ENCODE results near the gene FCHO2. TPM values are rescaled to one million over a fixed set of nuclear protein-coding genes. Genes with fewer than 3 reads are reported as not detected.
"Not testable (repeated sequence)": the region's sequence is repeated elsewhere in the genome, so short reads cannot be mapped to it uniquely, and the experiment has no call there.

The FCHO2 gene
- polyA plus RNA-seq, 3 donors, result 25.3 to 34.8 (median 31.7) TPM

DNA sequence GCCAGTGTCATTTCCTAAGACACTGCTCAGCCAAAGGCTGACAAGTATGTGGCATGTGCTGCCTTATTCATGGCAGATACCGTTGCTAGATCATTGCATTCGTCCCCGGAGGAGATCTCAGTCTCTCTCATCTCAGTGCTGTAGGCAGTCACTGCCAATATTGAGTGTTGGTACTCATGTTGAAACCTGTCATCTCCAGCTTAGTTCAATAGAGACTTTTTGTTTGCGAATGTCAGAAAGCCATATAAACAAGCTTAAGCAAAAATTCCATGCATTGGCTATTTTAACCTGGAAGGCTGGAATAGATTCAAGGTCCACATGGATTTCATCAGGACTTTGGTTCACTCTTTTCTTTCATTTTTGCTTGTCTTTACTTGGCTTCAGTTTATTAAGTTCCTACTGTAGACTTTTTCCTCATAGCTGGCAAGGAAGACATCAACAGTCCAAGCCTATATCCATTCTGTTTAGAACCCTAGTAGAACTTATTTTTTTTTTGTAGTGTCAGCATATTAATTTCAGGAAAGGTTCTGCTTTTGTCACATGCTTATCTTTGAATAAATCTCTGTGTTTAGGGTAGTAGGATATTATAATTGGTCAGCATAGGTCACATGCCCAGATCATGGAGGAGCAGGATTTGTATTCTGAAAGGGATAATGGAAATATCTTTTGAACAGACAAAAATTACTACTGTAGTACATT, 66.8 kb downstream of the FCHO2 start:
- DNase-seq (ENCODE audit: extremely low read depth in 1 of 11, low read depth in 9 of 11, low spot score in 4 of 11), result no peak

DNA sequence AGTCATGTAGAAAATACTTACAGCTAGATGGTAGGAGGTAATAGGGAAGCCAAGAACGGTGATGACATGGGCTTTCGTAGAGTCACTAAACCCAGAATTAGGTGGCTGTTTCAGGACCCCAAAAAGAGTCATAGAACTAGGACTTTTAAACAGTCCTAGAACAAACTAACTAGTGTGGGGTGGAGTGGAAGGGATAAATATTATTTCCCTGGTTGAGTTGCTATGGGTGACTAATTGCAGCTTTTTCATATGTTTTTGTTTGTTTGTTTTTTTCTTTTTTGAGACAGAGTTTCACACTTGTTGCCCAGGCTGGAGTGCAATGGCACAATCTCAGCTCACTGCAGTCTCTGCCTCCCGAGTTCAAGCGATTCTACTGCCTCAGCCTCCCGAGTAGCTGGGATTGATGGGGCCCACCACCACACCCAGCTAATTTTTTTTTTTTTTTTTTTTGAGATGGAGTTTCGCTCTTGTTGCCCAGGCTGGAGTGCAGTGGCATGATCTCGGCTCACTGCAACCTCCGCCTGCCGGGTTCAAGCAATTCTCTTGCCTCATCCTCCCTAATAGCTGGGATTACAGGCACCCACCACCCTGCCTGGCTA, 69.2 kb downstream of the FCHO2 start:
- not testable (repeated sequence) for DNase-seq (ENCODE audit: extremely low read depth in 1 of 11, low read depth in 9 of 11, low spot score in 4 of 11)

DNA sequence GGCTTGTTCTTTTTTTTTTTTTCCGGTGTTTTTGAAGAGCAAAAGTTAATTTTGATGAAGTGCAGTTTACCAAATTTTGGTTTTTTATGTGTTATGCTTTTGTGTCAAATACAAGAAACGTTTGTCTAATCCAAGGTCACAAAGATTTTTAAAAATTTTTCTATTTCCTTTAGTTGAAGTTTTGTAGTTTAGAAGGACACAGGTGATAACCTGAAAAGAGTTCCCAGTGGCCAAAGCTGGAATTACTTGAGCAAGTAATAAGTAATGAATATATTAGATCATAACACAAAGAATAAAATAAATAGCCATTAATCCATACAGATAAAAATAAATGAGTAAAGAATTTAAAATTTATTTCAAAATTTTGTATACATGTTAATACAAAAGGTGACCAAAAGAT, 71.5 kb downstream of the FCHO2 start:
- no peak for DNase-seq (ENCODE audit: extremely low read depth in 1 of 11, low read depth in 9 of 11, low spot score in 4 of 11)

DNA sequence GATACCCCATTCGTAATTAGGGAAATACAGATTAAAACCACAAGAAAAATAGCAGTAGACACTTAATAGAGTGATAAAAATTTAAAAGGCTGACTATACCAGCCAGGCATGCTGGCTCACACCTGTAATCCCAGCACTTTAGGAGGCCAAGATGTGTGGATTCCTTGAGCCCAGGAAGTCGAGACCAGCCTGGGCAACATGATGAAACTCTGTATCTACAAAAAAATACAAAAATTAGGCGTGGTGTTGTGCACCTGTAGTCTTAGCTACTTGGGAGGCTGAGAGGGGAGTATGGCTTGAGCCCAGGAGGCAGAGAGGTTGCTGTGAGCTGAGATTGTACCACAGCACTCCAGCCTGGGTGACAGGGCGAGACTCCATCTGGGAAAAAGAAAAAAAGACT, 72.0 kb downstream of the FCHO2 start:
- DNase-seq (ENCODE audit: extremely low read depth in 1 of 11, low read depth in 9 of 11, low spot score in 4 of 11), result no peak

DNA sequence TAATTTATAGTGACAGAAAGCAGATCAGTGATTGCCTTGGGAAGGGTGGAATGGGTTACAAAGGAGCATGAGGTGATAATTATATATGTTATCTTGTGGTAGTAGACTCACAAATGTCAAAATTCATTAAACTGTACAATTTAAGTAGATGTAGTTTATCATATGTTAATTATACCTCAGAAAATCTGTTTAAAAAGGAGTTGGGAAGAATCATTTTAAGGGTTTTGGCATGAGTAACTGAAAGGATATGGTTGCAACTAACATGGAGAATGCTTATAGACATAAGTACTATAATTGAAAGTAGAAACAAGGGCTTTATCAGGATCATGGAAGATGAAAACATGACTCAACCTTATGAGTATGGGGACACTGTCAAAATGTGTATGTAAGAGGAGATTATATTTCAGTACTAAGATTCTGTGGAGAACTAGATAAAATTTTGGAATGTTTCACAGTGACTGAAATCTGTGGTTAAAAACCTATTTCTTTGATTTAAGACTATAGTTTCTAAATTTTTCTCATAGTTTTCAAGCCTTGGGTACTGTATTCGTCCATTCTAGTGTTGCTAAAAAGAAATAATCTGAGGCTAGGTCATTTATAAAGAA, 73.3 kb downstream of the FCHO2 start:
- no peak for DNase-seq (ENCODE audit: extremely low read depth in 1 of 11, low read depth in 9 of 11, low spot score in 4 of 11)

DNA sequence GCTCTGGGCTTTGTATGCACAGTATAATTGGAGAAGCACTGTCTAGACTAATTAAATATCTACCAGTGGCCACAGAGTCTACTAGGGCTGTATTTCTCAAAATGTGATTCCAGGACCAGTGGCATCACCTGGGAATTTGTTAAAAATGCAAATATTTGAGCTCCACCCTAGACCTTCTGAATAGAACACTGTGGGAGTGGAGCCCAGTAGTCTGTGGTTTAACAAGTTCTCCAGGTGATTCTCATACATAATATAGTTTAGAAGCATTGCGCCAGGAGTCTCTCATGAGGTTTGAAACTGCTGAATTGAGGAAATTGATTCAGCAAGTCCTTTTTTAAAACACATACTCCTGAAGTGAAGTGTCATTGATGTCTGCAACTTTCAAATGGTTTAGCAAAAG, 74.7 kb downstream of the FCHO2 start:
- DNase-seq (ENCODE audit: extremely low read depth in 1 of 11, low read depth in 9 of 11, low spot score in 4 of 11), result no peak

DNA sequence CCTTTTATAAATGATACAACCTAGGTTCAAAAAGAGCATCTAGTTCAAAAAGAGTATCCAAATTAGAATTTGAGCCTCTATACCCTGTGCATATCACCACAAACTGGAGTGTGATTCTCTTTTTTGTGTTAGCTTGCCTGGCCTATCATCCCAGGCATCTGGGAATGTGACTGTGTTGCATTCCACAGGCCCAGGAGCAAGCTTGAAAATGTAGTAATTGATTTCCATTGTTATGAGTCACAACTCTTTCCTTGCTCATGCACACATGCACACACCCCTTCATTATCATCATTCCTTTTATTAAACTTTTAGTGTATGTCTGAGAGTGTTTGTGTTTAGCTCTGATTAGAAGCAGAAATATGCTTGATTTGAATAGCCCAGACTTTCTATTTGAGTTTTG, 75.2 kb downstream of the FCHO2 start:
- DNase-seq (ENCODE audit: extremely low read depth in 1 of 11, low read depth in 9 of 11, low spot score in 4 of 11), result peak in 4 of 11 donors; percentile 22 to 31 (median 28)

DNA sequence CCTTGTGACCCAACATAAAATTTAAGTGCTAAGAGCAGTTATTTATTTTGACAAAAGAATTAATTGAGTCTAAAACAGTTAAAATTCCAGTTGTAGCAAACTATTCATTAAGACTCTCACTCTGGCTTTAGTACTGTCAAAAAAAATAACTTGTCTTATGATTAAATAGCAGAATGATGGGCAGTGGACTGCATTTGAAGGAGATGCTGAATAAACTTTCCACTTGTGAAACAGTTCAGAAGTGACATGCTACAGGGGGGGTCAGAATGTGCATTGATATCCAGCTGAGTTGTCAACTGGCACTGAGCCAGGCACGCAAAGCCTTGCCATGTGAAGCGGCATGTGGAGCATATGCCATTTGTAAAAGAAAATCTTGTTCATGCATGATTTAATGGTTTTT, 76.0 kb downstream of the FCHO2 start:
- peak in 2 of 11 donors; percentile 14 to 18 for DNase-seq (ENCODE audit: extremely low read depth in 1 of 11, low read depth in 9 of 11, low spot score in 4 of 11)

DNA sequence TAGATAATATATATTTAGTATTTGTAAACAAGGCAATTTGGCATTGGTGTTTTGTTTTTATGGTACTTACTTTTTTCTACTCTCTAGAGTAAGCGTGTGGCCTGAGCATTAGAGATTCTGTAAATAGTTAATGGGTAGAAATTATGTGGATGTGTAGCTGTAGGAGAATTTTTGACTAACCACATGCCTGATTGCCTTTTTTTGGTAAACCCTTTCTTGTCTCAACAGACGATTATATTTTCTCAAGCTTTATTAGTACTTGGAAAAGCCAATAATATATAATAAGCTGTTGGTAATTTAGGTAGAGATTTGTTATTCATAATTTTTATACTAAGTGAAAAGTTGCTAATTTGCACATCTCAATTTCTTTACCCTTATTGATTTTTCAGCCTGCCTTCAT, 76.8 kb downstream of the FCHO2 start:
- DNase-seq (ENCODE audit: extremely low read depth in 1 of 11, low read depth in 9 of 11, low spot score in 4 of 11), result no peak

DNA sequence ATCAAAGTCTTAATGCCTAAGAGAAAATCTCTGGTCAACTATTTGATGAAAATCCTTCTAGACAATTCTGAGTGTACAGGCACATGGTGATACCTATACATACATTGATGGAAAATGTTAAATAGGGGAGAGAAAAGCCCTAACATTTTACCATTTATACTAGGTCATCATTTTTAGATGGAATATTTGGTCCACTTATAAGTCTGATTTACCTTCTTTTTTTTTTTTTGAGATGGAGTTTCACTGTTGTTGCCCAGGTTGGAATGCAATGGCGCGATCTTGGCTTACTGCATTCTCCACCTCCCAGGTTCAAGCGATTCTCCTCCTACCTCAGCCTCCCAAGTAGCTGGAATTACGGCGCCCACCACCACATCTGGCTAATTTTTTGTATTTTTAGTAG, 81.7 kb downstream of the FCHO2 start:
- no peak for DNase-seq (ENCODE audit: extremely low read depth in 1 of 11, low read depth in 9 of 11, low spot score in 4 of 11)

DNA sequence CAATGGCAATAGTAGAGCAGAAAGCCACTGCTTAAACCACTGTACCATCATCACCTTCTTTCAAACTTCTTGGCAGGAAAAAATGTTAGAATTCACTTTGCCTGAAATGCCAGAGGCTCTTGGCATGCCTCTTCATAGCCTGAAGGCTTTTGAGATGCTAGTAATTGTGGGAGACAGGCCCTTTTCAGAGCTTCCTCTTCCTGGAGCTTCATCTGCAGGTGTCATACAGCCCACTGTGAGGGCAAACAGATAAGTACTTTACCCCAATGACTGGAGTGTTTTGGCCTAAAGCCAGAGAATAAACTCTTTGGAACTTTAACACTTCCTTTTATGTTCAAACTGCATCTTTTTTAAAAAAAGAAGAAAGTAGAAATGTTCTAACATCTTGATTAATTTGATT, 83.2 kb downstream of the FCHO2 start:
- DNase-seq (ENCODE audit: extremely low read depth in 1 of 11, low read depth in 9 of 11, low spot score in 4 of 11), result no peak

DNA sequence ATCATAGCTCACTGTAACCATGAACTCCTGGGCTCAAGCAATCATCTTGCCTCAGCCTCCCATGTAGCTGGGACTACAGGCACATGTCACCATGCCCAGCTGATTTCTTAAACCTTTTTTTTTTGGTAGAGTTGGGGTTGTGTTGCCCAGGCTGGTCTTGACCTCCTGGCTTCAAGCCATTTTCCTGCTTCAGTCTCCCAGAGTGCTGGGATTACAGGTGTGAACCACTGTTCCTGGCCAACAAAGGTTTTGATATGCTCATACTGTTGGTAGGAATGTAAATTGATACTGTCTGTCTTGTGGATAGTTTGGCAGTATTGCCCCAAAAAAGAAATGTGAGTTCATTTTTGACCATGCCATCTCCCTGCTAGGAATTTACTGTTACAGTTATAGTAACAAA, 87.2 kb downstream of the FCHO2 start:
- no peak for DNase-seq (ENCODE audit: extremely low read depth in 1 of 11, low read depth in 9 of 11, low spot score in 4 of 11)

DNA sequence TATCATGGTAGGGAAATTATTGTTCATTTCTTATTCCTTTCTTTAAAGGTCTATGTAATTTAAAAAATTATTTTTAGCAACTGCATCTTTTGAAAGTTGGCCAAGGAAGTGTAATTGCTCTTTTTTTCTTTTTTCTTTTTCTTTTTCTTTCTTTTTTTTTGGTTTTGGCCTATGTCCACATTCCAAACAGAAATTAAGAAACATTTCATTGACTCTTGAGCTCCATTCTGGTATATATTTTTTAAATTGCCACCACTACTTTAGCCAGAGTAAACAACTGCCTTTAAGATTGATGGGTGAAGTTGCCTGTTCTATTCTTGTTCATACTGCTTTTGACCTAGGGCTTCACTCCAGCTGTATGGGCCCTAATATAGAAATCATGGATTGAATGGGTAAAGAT, 88.7 kb downstream of the FCHO2 start:
- peak in 2 of 11 donors; percentile 4 to 15 for DNase-seq (ENCODE audit: extremely low read depth in 1 of 11, low read depth in 9 of 11, low spot score in 4 of 11)

DNA sequence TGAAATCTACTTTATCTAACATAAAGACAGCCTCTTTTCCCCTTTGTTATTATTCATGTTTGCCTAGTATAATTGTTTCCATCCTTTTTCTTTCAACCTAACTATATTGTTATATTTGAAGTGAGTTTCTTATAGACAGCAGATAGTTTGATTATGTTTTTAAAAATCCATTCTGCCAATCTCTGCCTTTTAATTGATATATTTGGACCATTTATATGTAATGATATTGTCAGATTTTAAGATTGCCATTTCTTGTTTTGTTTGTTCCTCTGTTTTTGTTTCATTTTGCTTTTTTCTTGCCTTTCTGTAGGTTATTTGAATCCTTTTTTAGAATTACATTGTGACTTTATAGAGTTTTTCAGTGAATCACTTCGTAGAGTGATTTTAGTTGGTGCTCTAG, 89.8 kb downstream of the FCHO2 start:
- no peak for DNase-seq (ENCODE audit: extremely low read depth in 1 of 11, low read depth in 9 of 11, low spot score in 4 of 11)

DNA sequence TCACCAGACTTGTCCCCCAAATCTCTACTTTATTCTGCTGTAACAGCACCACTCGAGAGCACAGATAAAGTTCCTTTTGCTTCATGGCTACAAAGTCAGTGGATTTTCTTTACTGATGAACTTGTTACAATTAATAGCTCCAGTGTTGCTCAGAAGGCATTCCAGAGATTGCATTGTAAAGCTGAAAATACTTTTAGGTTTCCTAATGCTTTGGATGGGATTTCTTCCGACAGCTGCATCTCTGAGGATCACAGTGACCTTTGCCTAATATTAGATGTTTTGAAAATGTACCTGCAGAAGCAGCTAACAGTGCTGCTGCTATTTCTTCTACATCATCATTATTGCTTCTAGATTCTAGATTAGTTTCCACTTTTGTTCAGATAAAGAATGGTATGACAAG, 105.8 kb downstream of the FCHO2 start:
- DNase-seq (ENCODE audit: extremely low read depth in 1 of 11, low read depth in 9 of 11, low spot score in 4 of 11), result no peak

DNA sequence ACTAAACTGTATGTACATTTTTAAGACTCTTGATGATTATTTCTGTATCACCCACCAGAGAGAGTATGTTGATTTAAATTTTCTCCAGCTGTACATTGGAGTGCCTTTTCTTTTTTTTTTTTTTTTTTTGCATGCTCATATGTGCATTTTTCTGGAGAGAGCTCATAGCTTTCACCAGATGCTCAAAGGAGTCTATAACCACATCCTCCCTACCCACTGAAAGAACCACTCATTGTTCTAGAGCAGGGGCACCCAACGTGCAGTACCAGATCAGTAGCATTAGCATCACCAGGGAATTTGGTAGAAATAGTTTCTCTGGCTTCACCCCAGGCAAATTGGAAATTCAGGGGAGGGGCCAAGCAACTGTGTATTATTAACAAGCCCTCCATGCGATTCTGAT, 110.6 kb downstream of the FCHO2 start:
- no peak for DNase-seq (ENCODE audit: extremely low read depth in 1 of 11, low read depth in 9 of 11, low spot score in 4 of 11)

DNA sequence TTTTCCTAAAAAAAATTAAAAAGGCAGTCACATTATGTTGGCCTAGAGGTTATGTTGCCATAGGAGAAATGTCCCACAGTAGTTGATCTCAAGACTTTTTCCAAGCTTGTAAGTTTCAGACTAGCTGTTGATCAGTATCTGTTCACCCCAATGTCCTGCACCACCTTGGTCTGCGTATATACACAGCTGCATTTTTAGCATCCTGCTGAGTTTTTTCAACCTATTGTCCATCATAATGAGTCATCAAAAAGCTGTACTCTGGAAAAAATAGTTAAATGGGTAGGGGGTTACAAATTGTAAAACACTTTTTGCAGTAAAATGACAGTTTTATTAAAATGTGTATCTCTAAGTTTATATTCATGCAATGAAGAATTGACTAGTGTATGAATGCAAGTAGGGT, 111.4 kb downstream of the FCHO2 start:
- DNase-seq (ENCODE audit: extremely low read depth in 1 of 11, low read depth in 9 of 11, low spot score in 4 of 11), result no peak

DNA sequence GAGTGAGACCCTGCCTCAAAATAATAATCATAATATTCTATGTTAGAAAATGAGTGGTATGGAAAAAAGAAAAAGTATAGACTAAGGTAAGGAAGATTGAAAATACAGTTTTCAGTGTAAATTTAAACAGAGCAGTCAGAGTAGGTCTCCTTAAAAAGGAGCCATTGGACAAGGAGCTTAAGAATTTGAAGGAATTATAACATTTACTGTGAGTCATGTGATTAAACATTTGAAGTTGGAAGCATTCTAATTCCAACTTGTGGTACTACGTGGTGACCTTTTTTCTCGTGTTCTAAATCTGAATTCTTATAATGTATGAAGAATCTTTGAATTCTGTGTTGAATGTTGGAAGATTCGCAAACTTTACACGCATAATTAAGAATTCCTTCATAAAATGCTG, 125.3 kb downstream of the FCHO2 start:
- DNase-seq (ENCODE audit: extremely low read depth in 1 of 11, low read depth in 9 of 11, low spot score in 4 of 11), result no peak

DNA sequence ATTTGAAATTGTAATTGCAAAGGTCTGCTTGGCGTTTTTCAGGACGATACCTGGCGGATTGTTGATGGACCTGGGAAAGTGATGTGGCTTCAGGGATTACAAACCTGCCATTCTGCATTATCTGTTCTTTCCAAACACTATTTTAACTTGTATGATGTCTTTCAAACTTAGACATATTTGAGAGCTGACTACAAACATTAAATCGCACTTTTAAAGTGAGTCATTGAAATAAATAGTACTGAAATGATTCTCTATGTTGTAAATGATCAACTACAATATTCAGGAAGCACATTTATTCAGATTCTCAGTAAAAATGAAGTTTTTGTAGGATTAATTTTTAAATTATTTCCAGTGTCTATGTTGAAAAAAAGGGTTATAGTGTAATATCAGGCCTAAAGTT, 132.2 kb downstream of the FCHO2 start:
- no peak for DNase-seq (ENCODE audit: extremely low read depth in 1 of 11, low read depth in 9 of 11, low spot score in 4 of 11)

DNA sequence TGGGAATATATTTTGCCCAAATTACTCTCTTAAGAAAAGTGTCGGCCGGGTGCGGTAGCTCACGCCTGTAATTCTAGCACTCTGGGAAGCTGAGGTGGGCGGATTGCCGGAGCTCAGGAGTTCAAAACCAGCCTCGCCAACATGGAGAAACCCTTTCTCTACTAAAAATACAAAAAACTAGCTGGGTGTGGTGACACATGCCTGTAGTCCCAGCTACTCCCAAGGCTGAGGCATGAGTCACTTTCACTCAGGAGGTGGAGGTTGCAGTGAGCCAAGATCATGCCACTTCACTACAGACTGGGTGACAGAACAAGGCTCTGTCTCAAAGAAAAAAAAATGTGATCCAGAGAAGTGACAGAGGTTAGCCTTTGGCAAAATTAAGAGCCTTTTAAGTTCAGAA, 138.1 kb downstream of the FCHO2 start:
- no peak for DNase-seq (ENCODE audit: extremely low read depth in 1 of 11, low read depth in 9 of 11, low spot score in 4 of 11)

DNA sequence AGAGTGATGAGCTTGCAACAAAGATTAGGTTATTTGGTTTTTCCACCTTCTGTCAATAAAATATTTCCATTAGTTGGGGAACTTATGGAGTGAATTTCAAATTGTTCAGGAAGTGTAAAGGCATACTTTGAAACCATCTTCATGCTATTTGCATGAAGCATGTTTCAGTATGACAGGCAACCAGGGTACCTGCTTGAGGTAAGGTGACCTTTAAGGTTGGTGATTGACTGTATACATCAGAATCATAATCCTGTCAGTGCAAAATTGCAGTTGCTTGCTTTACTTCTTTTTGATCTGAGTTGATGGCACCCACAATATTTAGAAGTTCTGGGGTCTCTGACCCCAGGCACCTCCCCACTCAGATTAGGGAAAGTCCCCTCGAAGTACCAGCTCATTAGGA, 138.6 kb downstream of the FCHO2 start:
- no peak for DNase-seq (ENCODE audit: extremely low read depth in 1 of 11, low read depth in 9 of 11, low spot score in 4 of 11)
